ENCODE results near the gene DIPK1C. TPM values are rescaled to one million over a fixed set of nuclear protein-coding genes. Genes with fewer than 3 reads are reported as not detected.

The DIPK1C gene
- total and polyA plus RNA-seq, 2 donors (not counting 1 experiment from before 2014, with no cell fraction given), result not detected

- peaks cover 10% of the 10 kb centered on the region for H3K4me1 Mint-ChIP-seq
- Histone ChIP-seq H3K9me3 (ENCODE audit: control extremely low read depth in 1 of 3, control insufficient read depth in 2 of 3, insufficient read depth in 1 of 3, low read length in 2 of 3) (peaks cover 0 to 8% (median 0%) of the 10 kb centered on the region in 3 donors), H4K20me1 (ENCODE audit: control insufficient read depth, insufficient read depth, low read length, poor library complexity, severe bottlenecking) (no peaks in the 10 kb centered on the region), H3K4me2 (replicated peaks; ENCODE audit: low read depth, low read length, poor library complexity, severe bottlenecking) (no peak overlapping the region), H3K4me3 (ENCODE audit: control extremely low read depth in 1 of 5, extremely low read depth in 1 of 5, insufficient read depth in 1 of 5, low read depth in 2 of 5, low read length in 4 of 5) (no peak overlapping the region), H3K9ac (ENCODE audit: low read length) (no peak overlapping the region), H3K79me2 (ENCODE audit: control insufficient read depth, insufficient read depth, low read length) (no peaks in the 10 kb centered on the region), H3K27ac (ENCODE audit: low read length in 2 of 2) (no peak overlapping the region), H3K4me1 (ENCODE audit: control insufficient read depth in 2 of 2, insufficient read depth in 2 of 2, low read length in 2 of 2) (peaks cover 10 to 14% of the 10 kb centered on the region in 2 donors), H3K27me3 (replicated peaks in 1 of 4; ENCODE audit: control extremely low read depth in 1 of 4, control insufficient read depth in 3 of 4, insufficient read depth in 4 of 4, low read length in 3 of 4) (no peaks in the 10 kb centered on the region), H2AFZ (ENCODE audit: insufficient read depth, low read depth, low read length, poor library complexity, severe bottlenecking) (no peak overlapping the region), H3K36me3 (replicated peaks in 1 of 2; ENCODE audit: control extremely low read depth in 1 of 2, control insufficient read depth in 1 of 2, extremely low read depth in 1 of 2, insufficient read depth in 2 of 2, low read length in 1 of 2) (no peaks in the 10 kb centered on the region)
- CTCF ChIA-PET, result no interaction called here
- TF ChIP-seq EZH2 (IDR thresholded peaks at IDR 0.05; ENCODE audit: borderline replicate concordance, insufficient read depth, low read depth, low read length, poor library complexity, severe bottlenecking) (no peak), CTCF (IDR thresholded peaks at IDR 0.05) (no peak)
- peaks cover 13% of the 10 kb centered on the region for H3K27me3 Mint-ChIP-seq
- H3K9me3 Mint-ChIP-seq (ENCODE audit: insufficient read depth), result no peaks in the 10 kb centered on the region
- ATAC-seq (ENCODE audit: low read depth) (no peak), DNase-seq (no peak)
- no peak overlapping the region for H3K27ac Mint-ChIP-seq
- POLR2A ChIA-PET, result no interaction called here
- H3K4me3 Mint-ChIP-seq, result no peak overlapping the region
- intact Hi-C loops (cut with micrococcal nuclease), result no loop called here
- 94% methylated on average over 8 of the region's 8 CpGs for WGBS (ENCODE audit: insufficient coverage)
Observed at GRCh38 chr18:74488864-74489263, 31.8 kb upstream of the DIPK1C start.

GRCh38 chr18:74488354-74488753, 31.2 kb upstream of the DIPK1C start:
- no peaks in the 10 kb centered on the region for H3K79me2 ChIP-seq (ENCODE audit: control insufficient read depth, insufficient read depth, low read length)
- ChIA-PET POLR2A (no interaction called here), CTCF (no interaction called here)
- no CpG with 5 or more reads among the region's 8 CpGs for WGBS (ENCODE audit: insufficient coverage)
- no peak for TF ChIP-seq EZH2 (IDR thresholded peaks at IDR 0.05; ENCODE audit: borderline replicate concordance, insufficient read depth, low read depth, low read length, poor library complexity, severe bottlenecking)
- TF ChIP-seq CTCF (IDR thresholded peaks at IDR 0.05), result no peak
- no peak overlapping the region for H3K9ac ChIP-seq (ENCODE audit: low read length)
- peaks cover 10% of the 10 kb centered on the region for H3K4me1 Mint-ChIP-seq
- H3K27me3 Mint-ChIP-seq, result peaks cover 13% of the 10 kb centered on the region
- H4K20me1 ChIP-seq (ENCODE audit: control insufficient read depth, insufficient read depth, low read length, poor library complexity, severe bottlenecking), result no peaks in the 10 kb centered on the region
- DNase-seq, result no peak
- no peak overlapping the region for H3K27ac Mint-ChIP-seq
- no peak overlapping the region for H3K4me2 ChIP-seq (replicated peaks; ENCODE audit: low read depth, low read length, poor library complexity, severe bottlenecking)
- no peak overlapping the region for H3K27ac ChIP-seq (ENCODE audit: low read length in 2 of 2)
- peaks cover 10 to 14% of the 10 kb centered on the region in 2 donors for H3K4me1 ChIP-seq (ENCODE audit: control insufficient read depth in 2 of 2, insufficient read depth in 2 of 2, low read length in 2 of 2)
- H3K27me3 ChIP-seq (replicated peaks in 1 of 4; ENCODE audit: control extremely low read depth in 1 of 4, control insufficient read depth in 3 of 4, insufficient read depth in 4 of 4, low read length in 3 of 4), result no peaks in the 10 kb centered on the region
- no peak overlapping the region for H2AFZ ChIP-seq (ENCODE audit: insufficient read depth, low read depth, low read length, poor library complexity, severe bottlenecking)
- peaks cover 0 to 8% (median 0%) of the 10 kb centered on the region in 3 donors for H3K9me3 ChIP-seq (ENCODE audit: control extremely low read depth in 1 of 3, control insufficient read depth in 2 of 3, insufficient read depth in 1 of 3, low read length in 2 of 3)
- H3K4me3 ChIP-seq (ENCODE audit: control extremely low read depth in 1 of 5, extremely low read depth in 1 of 5, insufficient read depth in 1 of 5, low read depth in 2 of 5, low read length in 4 of 5), result no peak overlapping the region
- no peak for ATAC-seq (ENCODE audit: low read depth)
- intact Hi-C loops (cut with micrococcal nuclease), result no loop called here
- no peaks in the 10 kb centered on the region for H3K36me3 ChIP-seq (replicated peaks in 1 of 2; ENCODE audit: control extremely low read depth in 1 of 2, control insufficient read depth in 1 of 2, extremely low read depth in 1 of 2, insufficient read depth in 2 of 2, low read length in 1 of 2)
- no peak overlapping the region for H3K4me3 Mint-ChIP-seq
- no peaks in the 10 kb centered on the region for H3K9me3 Mint-ChIP-seq (ENCODE audit: insufficient read depth)

Data from B cell (primary cell).